ENCODE results near the gene RASSF3. TPM values are rescaled to one million over a fixed set of nuclear protein-coding genes. Genes with fewer than 3 reads are reported as not detected.

Gene RASSF3, protein sequence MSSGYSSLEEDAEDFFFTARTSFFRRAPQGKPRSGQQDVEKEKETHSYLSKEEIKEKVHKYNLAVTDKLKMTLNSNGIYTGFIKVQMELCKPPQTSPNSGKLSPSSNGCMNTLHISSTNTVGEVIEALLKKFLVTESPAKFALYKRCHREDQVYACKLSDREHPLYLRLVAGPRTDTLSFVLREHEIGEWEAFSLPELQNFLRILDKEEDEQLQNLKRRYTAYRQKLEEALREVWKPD
- 93.8 TPM for total RNA-seq (2013)
- 10 to 100 TPM in 2 of 3 donors, 1 to 10 TPM in 1; 6.6 to 77.9 (median 14.5) TPM for polyA plus RNA-seq
- polyA minus RNA-seq, result 37.1 and 72.0 TPM in 2 replicates
- 109 to 205 (median 145) reads per million in 11 experiments for total RNA-seq

DNA sequence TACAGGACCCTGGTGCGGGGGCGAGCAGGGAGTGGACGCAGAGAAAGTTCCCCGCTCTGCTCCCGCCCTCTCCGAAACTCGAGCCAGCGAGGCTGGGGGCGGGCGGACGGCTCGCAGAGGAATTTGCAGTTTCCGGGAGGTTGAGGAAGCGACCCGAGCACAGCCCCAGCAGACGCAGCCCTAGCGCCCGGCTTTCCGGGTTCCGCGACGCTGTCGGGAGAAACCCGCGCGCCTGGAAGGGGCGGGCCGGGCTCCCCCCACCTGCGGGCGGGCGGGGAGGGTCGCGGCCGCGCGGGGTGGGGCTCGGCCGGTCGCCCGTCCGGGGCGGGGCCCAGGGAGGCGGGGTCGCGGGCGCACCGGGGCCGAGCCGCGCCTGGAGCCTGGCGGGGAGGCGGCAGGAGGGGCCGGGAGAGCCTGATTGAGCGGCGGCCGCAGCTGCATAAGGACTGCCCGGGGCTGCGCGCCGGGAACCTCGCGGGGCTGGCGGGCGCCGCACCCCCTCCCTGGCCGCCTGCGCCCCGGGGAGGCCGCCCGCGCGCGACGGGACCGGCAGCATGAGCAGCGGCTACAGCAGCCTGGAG lies at the start of gene RASSF3:
Gene RASSF3, plus strand, starts transcription at position 417 of the 581 bp plus-strand sequence. Its CDS starts 138 bp downstream, at position 555.
- Histone ChIP-seq H3K27ac (ENCODE audit: low read depth in 1 of 2, low read length in 2 of 2) (peak within 1 kb of the TSS; percentile 92 to 96), H2AFZ (ENCODE audit: insufficient read depth, low read depth, low read length, poor library complexity, severe bottlenecking) (peak within 1 kb of the TSS; percentile 65), H3K36me3 (replicated peaks in 1 of 2; ENCODE audit: control insufficient read depth in 1 of 2, insufficient read depth in 2 of 2, low read length in 2 of 2) (peaks cover 3 to 17% of the 10 kb centered on the region in 2 donors), H3K79me2 (ENCODE audit: insufficient read depth, low read length) (peaks cover 56% of the 10 kb centered on the region), H3K27me3 (ENCODE audit: control insufficient read depth in 2 of 2, insufficient read depth in 2 of 2, low read length in 2 of 2) (no peaks in the 10 kb centered on the region), H3K4me3 (replicated peaks in 1 of 3; ENCODE audit: low read depth in 2 of 3, low read length in 3 of 3) (peak within 1 kb of the TSS; percentile 64 to 98 (median 94)), H3K4me2 (replicated peaks; ENCODE audit: extremely low read depth, low read length, poor library complexity, severe bottlenecking) (peak within 1 kb of the TSS; percentile 84), H3K9me3 (replicated peaks in 1 of 2; ENCODE audit: control insufficient read depth in 1 of 2, insufficient read depth in 1 of 2, low read length in 2 of 2) (no peaks in the 10 kb centered on the region), H3K4me1 (ENCODE audit: control insufficient read depth in 1 of 2, insufficient read depth in 2 of 2, low read length in 2 of 2) (peaks cover 42 to 53% of the 10 kb centered on the region in 2 donors), H3K9ac (ENCODE audit: insufficient read depth, low read length, poor library complexity, severe bottlenecking) (peak within 1 kb of the TSS; percentile 92), H4K20me1 (ENCODE audit: insufficient read depth, low read length) (peaks cover 46% of the 10 kb centered on the region)
- peak; percentile 61 to 72 (median 68) for DNase-seq
- under 1% methylated on average over 76 of the region's 76 CpGs for WGBS (ENCODE audit: insufficient coverage)
- Mint-ChIP-seq H3K4me3 (peak within 1 kb of the TSS; percentile 96 to 98), H3K27me3 (ENCODE audit: low read depth in 3 of 3) (peaks cover 0 to 1% (median 1%) of the 10 kb centered on the region in 3 donors), H3K9me3 (no peaks in the 10 kb centered on the region), H3K36me3 (peaks cover 18 to 31% of the 10 kb centered on the region in 2 donors), H3K4me1 (peaks cover 41% of the 10 kb centered on the region), H3K27ac (peak within 1 kb of the TSS; percentile 89 to 99 (median 96))
- TF ChIP-seq, protein P1, sequence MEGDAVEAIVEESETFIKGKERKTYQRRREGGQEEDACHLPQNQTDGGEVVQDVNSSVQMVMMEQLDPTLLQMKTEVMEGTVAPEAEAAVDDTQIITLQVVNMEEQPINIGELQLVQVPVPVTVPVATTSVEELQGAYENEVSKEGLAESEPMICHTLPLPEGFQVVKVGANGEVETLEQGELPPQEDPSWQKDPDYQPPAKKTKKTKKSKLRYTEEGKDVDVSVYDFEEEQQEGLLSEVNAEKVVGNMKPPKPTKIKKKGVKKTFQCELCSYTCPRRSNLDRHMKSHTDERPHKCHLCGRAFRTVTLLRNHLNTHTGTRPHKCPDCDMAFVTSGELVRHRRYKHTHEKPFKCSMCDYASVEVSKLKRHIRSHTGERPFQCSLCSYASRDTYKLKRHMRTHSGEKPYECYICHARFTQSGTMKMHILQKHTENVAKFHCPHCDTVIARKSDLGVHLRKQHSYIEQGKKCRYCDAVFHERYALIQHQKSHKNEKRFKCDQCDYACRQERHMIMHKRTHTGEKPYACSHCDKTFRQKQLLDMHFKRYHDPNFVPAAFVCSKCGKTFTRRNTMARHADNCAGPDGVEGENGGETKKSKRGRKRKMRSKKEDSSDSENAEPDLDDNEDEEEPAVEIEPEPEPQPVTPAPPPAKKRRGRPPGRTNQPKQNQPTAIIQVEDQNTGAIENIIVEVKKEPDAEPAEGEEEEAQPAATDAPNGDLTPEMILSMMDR (IDR thresholded peaks at IDR 0.05), result no peak
- intact Hi-C loops (cut with micrococcal nuclease), result loop anchor here (2.0 to 5.0 kb wide), 6 partner anchors 13 to 147 kb away; partner anchors contain the start of gene GNS (in 1 of the 2)

- Histone ChIP-seq H3K36me3 (replicated peaks in 1 of 2; ENCODE audit: control insufficient read depth in 1 of 2, insufficient read depth in 2 of 2, low read length in 2 of 2) (no peaks in the 10 kb centered on the region), H3K9ac (ENCODE audit: insufficient read depth, low read length, poor library complexity, severe bottlenecking) (no peak overlapping the region), H3K4me3 (replicated peaks in 1 of 3; ENCODE audit: low read depth in 2 of 3, low read length in 3 of 3) (no peak overlapping the region), H3K4me1 (ENCODE audit: control insufficient read depth in 1 of 2, insufficient read depth in 2 of 2, low read length in 2 of 2) (peaks cover 18 to 20% of the 10 kb centered on the region in 2 donors), H3K4me2 (replicated peaks; ENCODE audit: extremely low read depth, low read length, poor library complexity, severe bottlenecking) (no peak overlapping the region), H4K20me1 (ENCODE audit: insufficient read depth, low read length) (no peaks in the 10 kb centered on the region), H3K27me3 (ENCODE audit: control insufficient read depth in 2 of 2, insufficient read depth in 2 of 2, low read length in 2 of 2) (no peaks in the 10 kb centered on the region), H3K27ac (ENCODE audit: low read depth in 1 of 2, low read length in 2 of 2) (no peak overlapping the region), H3K9me3 (replicated peaks in 1 of 2; ENCODE audit: control insufficient read depth in 1 of 2, insufficient read depth in 1 of 2, low read length in 2 of 2) (no peaks in the 10 kb centered on the region), H2AFZ (ENCODE audit: insufficient read depth, low read depth, low read length, poor library complexity, severe bottlenecking) (no peak overlapping the region), H3K79me2 (ENCODE audit: insufficient read depth, low read length) (no peaks in the 10 kb centered on the region)
- Mint-ChIP-seq H3K4me3 (no peak overlapping the region), H3K27me3 (ENCODE audit: low read depth in 3 of 3) (peaks cover 0 to 3% (median 2%) of the 10 kb centered on the region in 3 donors), H3K36me3 (no peaks in the 10 kb centered on the region), H3K27ac (peak overlapping the region in 4 of 7 donors; percentile 9 to 88 (median 56)), H3K9me3 (no peaks in the 10 kb centered on the region), H3K4me1 (peaks cover 17% of the 10 kb centered on the region)
- intact Hi-C loops (cut with micrococcal nuclease), result no loop called here
- 100% methylated on average over 1 of the region's 9 CpGs for WGBS (ENCODE audit: insufficient coverage)
- TF ChIP-seq, protein P1 (IDR thresholded peaks at IDR 0.05), result no peak
- no peak for DNase-seq
Measured at GRCh38 chr12:64561302-64562136, 48.8 kb upstream of the RASSF3 start.

All from CD14-positive monocyte (primary cell).